ENCODE results near the gene CLMP.
"Not testable (repeated sequence)": the region's sequence is repeated elsewhere in the genome, so short reads cannot be mapped to it uniquely, and the experiment has no call there.

CLMP gene

GRCh38 chr11:123209591-123209990 is 14.5 kb upstream of the CLMP start:
- no peak overlapping the region for H3K27ac ChIP-seq (replicated peaks)
- H3K27me3 ChIP-seq (ENCODE audit: insufficient read depth, poor library complexity, severe bottlenecking), result peaks cover 8% of the 10 kb centered on the region
- no peak overlapping the region for H3K4me3 ChIP-seq (replicated peaks; ENCODE audit: insufficient read depth, low read length)
- TF ChIP-seq POLR2AphosphoS5 (IDR thresholded peaks at IDR 0.05; ENCODE audit: low read depth) (no peak), REST (IDR thresholded peaks at IDR 0.05; ENCODE audit: insufficient replicate concordance, low read depth) (no peak), CTCF (IDR thresholded peaks at IDR 0.05; ENCODE audit: insufficient read depth, low read length) (no peak), GABPA (IDR thresholded peaks at IDR 0.05; ENCODE audit: low read depth) (no peak), SPI1 (IDR thresholded peaks at IDR 0.05; ENCODE audit: borderline replicate concordance, low read depth) (no peak)
- no peak for DNase-seq (ENCODE audit: low read depth in 1 of 2, low spot score in 1 of 2)

- Histone ChIP-seq H3K4me3 (replicated peaks; ENCODE audit: insufficient read depth, low read length) (no peak overlapping the region), H3K27me3 (ENCODE audit: insufficient read depth, poor library complexity, severe bottlenecking) (peaks cover 5% of the 10 kb centered on the region), H3K27ac (replicated peaks) (no peak overlapping the region)
- TF ChIP-seq POLR2AphosphoS5 (IDR thresholded peaks at IDR 0.05; ENCODE audit: low read depth) (no peak), GABPA (IDR thresholded peaks at IDR 0.05; ENCODE audit: low read depth) (no peak), CTCF (IDR thresholded peaks at IDR 0.05; ENCODE audit: insufficient read depth, low read length) (no peak), SPI1 (IDR thresholded peaks at IDR 0.05; ENCODE audit: borderline replicate concordance, low read depth) (no peak), REST (IDR thresholded peaks at IDR 0.05; ENCODE audit: insufficient replicate concordance, low read depth) (no peak)
- DNase-seq (ENCODE audit: low read depth in 1 of 2, low spot score in 1 of 2), result no peak
Observed at GRCh38 chr11:123206791-123207434, 11.9 kb upstream of the CLMP start.

- H3K4me3 ChIP-seq (replicated peaks; ENCODE audit: insufficient read depth, low read length); DNase-seq (ENCODE audit: low read depth in 1 of 2, low spot score in 1 of 2); H3K27ac ChIP-seq (replicated peaks); H3K27me3 ChIP-seq (ENCODE audit: insufficient read depth, poor library complexity, severe bottlenecking): not testable (repeated sequence)
Observed at GRCh38 chr11:123206055-123206454, 11.0 kb upstream of the CLMP start.

- peaks cover 3% of the 10 kb centered on the region for H3K27me3 ChIP-seq (ENCODE audit: insufficient read depth, poor library complexity, severe bottlenecking)
- no peak for TF ChIP-seq POLR2AphosphoS5 (IDR thresholded peaks at IDR 0.05; ENCODE audit: low read depth)
- no peak for TF ChIP-seq SPI1 (IDR thresholded peaks at IDR 0.05; ENCODE audit: borderline replicate concordance, low read depth)
- TF ChIP-seq CTCF (IDR thresholded peaks at IDR 0.05; ENCODE audit: insufficient read depth, low read length), result no peak
- TF ChIP-seq GABPA (IDR thresholded peaks at IDR 0.05; ENCODE audit: low read depth), result no peak
- no peak for TF ChIP-seq REST (IDR thresholded peaks at IDR 0.05; ENCODE audit: insufficient replicate concordance, low read depth)
- DNase-seq (ENCODE audit: low read depth in 1 of 2, low spot score in 1 of 2), result no peak
- H3K4me3 ChIP-seq (replicated peaks; ENCODE audit: insufficient read depth, low read length), result no peak overlapping the region
- H3K27ac ChIP-seq (replicated peaks), result no peak overlapping the region
Observed at GRCh38 chr11:123203934-123204333, 8.9 kb upstream of the CLMP start.
